Fibroblast of lung (primary cell): ENCODE measurements around the gene PROX2. TPM values are rescaled to one million over a fixed set of nuclear protein-coding genes. Genes with fewer than 3 reads are reported as not detected.
A peak's percentile ranks its signal among the peaks of the same experiment; 100 is the strongest.

Experiments used
- DNase-seq, 2 donors: peaks; one replicate each; pipeline versions ENCODE4 v3.0.0 to v3.0.0-alpha.2; 2010; ENCODE audit warnings: low read depth in 2 of 2
- H2AFZ ChIP-seq: 2 replicates; pipeline ENCODE4 v1.5.1; 2012; ENCODE audit warnings: low read length, control low read depth, inconsistent platforms
- H3K27ac ChIP-seq: 2 replicates; pipeline ENCODE4 v1.5.1; 2011; ENCODE audit warnings: low read length, control low read depth; ENCODE audit not compliant: insufficient read depth
- H3K27me3 ChIP-seq: 2 replicates; pipeline ENCODE4 v1.5.1; 2011; ENCODE audit warnings: mild to moderate bottlenecking, low read length; ENCODE audit not compliant: control insufficient read depth, insufficient read depth
- H3K36me3 ChIP-seq: 2 replicates; pipeline ENCODE4 v1.5.1; 2011; ENCODE audit warnings: low read length; ENCODE audit not compliant: control insufficient read depth, insufficient read depth
- H3K4me1 ChIP-seq: 2 replicates; pipeline ENCODE4 v1.5.1; 2011; ENCODE audit warnings: low read length; ENCODE audit not compliant: control insufficient read depth, insufficient read depth; ENCODE audit errors: extremely low read depth
- H3K4me2 ChIP-seq: 2 replicates; pipeline ENCODE4 v1.5.1; 2011; ENCODE audit warnings: low read length, control low read depth; ENCODE audit not compliant: insufficient read depth; ENCODE audit errors: extremely low read depth
- H3K4me3 ChIP-seq, 4 experiments: fragments of 200-600 bp in 1 of 4; sonication (generic) in 1 of 4; replicated peaks in 1 of 4; 2 replicates each; pipeline ENCODE4 v1.5.1; 2011 to 2016; ENCODE audit warnings: low read length in 4 of 4, low read depth in 3 of 4, mild to moderate bottlenecking in 3 of 4, control low read depth in 2 of 4, inconsistent platforms in 1 of 4, mixed read lengths in 1 of 4; ENCODE audit not compliant: insufficient read depth in 1 of 4; ENCODE audit errors: control extremely low read depth in 1 of 4
- H3K79me2 ChIP-seq: 2 replicates; pipeline ENCODE4 v1.5.1; 2012; ENCODE audit warnings: mild to moderate bottlenecking, low read length, inconsistent platforms; ENCODE audit not compliant: control insufficient read depth, insufficient read depth
- H3K9ac ChIP-seq: 2 replicates; pipeline ENCODE4 v1.5.1; 2011; ENCODE audit warnings: mild to moderate bottlenecking, low read length, control low read depth; ENCODE audit not compliant: insufficient read depth
- H3K9me3 ChIP-seq: 2 replicates; pipeline ENCODE4 v1.5.1; 2012; ENCODE audit warnings: low read depth, low read length; ENCODE audit not compliant: control insufficient read depth, insufficient read depth
- H4K20me1 ChIP-seq: 2 replicates; pipeline ENCODE4 v1.5.1; 2011; ENCODE audit warnings: low read length; ENCODE audit not compliant: control insufficient read depth, insufficient read depth; ENCODE audit errors: extremely low read depth
- CTCF ChIP-seq, 2 donors: IDR thresholded peaks in 1 of 2; conservative IDR thresholded peaks in 1 of 2; 1 replicate in 1 of 2; 2 replicates in 1 of 2; pipeline ENCODE4 v1.5.1; 2011 to 2012; ENCODE audit warnings: low read length in 2 of 2, control low read depth in 1 of 2, inconsistent platforms in 1 of 2, low read depth in 1 of 2, mild to moderate bottlenecking in 1 of 2
- EZH2 ChIP-seq: IDR thresholded peaks from 2 replicates; pipeline ENCODE4 v1.5.1; 2012; ENCODE audit warnings: low read length, control low read depth, mild to moderate bottlenecking; ENCODE audit errors: missing control alignments
- polyA minus RNA-seq: library from RNA; depleted of rRNA, polyadenylated mRNA; stranded (reverse); fragments of >200 nt; gene quantifications from 2 replicates; pipeline ENCODE4 v1.2.3, GENCODE V29; 2011; ENCODE audit warnings: low replicate concordance
- polyA plus RNA-seq, 2 donors: library from polyadenylated mRNA; depleted of rRNA in 1 of 2; stranded (reverse) in 1 of 2; unstranded in 1 of 2; fragments of >200 nt; gene quantifications; 2 replicates each; pipeline ENCODE4 v1.2.1, GENCODE V29; 2011 to 2012; ENCODE audit warnings: missing spikeins in 1 of 2
- total RNA-seq: library from RNA; depleted of rRNA; stranded (reverse); fragments of >200 nt; gene quantifications from 2 replicates; pipeline ENCODE4 v1.2.1, GENCODE V29; 2014

PROX2 gene
- total RNA-seq (not detected in 2 replicates), polyA plus RNA-seq (0.01 TPM in 1 of 2 replicates, not detected in the other), polyA minus RNA-seq (not detected in 2 replicates)
- not detected in 2 replicates for polyA plus RNA-seq (2012)

- Histone ChIP-seq H3K9ac (no peak within 1 kb of the TSS), H3K4me1 (peaks cover 4% of the 10 kb centered on the region), H3K27ac (no peak within 1 kb of the TSS), H2AFZ (no peak within 1 kb of the TSS), H3K9me3 (no peaks in the 10 kb centered on the region), H3K79me2 (no peaks in the 10 kb centered on the region), H4K20me1 (no peaks in the 10 kb centered on the region), H3K27me3 (peaks cover 4% of the 10 kb centered on the region), H3K4me2 (no peak within 1 kb of the TSS), H3K4me3 (no peak within 1 kb of the TSS), H3K36me3 (no peaks in the 10 kb centered on the region)
- no peak for TF ChIP-seq EZH2
- TF ChIP-seq CTCF (conservative IDR thresholded peaks at IDR 0.05 in 1 of 2, IDR thresholded peaks at IDR 0.05 in 1 of 2; ENCODE audit: low read depth in 1 of 2, low read length in 2 of 2): no peak
- no peak for DNase-seq
Measured at GRCh38 chr14:74875941-74876913, at the start of gene PROX2. TSS of gene PROX2 (minus strand) at chr14:74876145. CDS start at chr14:74863834, 12,311 bp downstream.

- peaks cover 3% of the 10 kb centered on the region for H3K27me3 ChIP-seq
- no peak overlapping the region for H3K4me3 ChIP-seq
- no peak overlapping the region for H3K27ac ChIP-seq
- TF ChIP-seq CTCF (conservative IDR thresholded peaks at IDR 0.05 in 1 of 2, IDR thresholded peaks at IDR 0.05 in 1 of 2; ENCODE audit: low read depth in 1 of 2, low read length in 2 of 2) (no peak), EZH2 (no peak)
- no peaks in the 10 kb centered on the region for H3K9me3 ChIP-seq
- no peaks in the 10 kb centered on the region for H4K20me1 ChIP-seq
- H3K9ac ChIP-seq: no peak overlapping the region
- no peak for DNase-seq
- H2AFZ ChIP-seq: no peak overlapping the region
- no peaks in the 10 kb centered on the region for H3K36me3 ChIP-seq
- H3K79me2 ChIP-seq: no peaks in the 10 kb centered on the region
- H3K4me1 ChIP-seq: no peaks in the 10 kb centered on the region
- H3K4me2 ChIP-seq: no peak overlapping the region
Measured at GRCh38 chr14:74924061-74924460, 48.1 kb upstream of the PROX2 start.

GRCh38 chr14:74922752-74923401, 46.9 kb upstream of the PROX2 start, which contains the start of gene RPS6KL1:
TSS of gene RPS6KL1 (minus strand) at chr14:74923260. CDS start at chr14:74921541, 1,719 bp downstream.
- peak within 1 kb of the TSS; percentile 62 for H3K9ac ChIP-seq
- H3K79me2 ChIP-seq: no peaks in the 10 kb centered on the region
- no peaks in the 10 kb centered on the region for H3K9me3 ChIP-seq
- H3K27me3 ChIP-seq: peaks cover 3% of the 10 kb centered on the region
- H3K4me1 ChIP-seq: no peaks in the 10 kb centered on the region
- TF ChIP-seq CTCF (conservative IDR thresholded peaks at IDR 0.05 in 1 of 2, IDR thresholded peaks at IDR 0.05 in 1 of 2; ENCODE audit: low read depth in 1 of 2, low read length in 2 of 2) (no peak), EZH2 (no peak)
- no peaks in the 10 kb centered on the region for H4K20me1 ChIP-seq
- peak within 1 kb of the TSS in 3 of 4 experiments; percentile 52 to 56 (median 55) for H3K4me3 ChIP-seq
- peak within 1 kb of the TSS; percentile 60 for H3K4me2 ChIP-seq
- DNase-seq: peak; percentile 71 to 75
- no peak within 1 kb of the TSS for H3K27ac ChIP-seq
- peak within 1 kb of the TSS; percentile 50 for H2AFZ ChIP-seq
- H3K36me3 ChIP-seq: no peaks in the 10 kb centered on the region
